ENCODE data around the gene ADRA1B.
A peak's percentile ranks its signal among the peaks of the same experiment; 100 is the strongest.

ADRA1B gene

GRCh38 chr5:159897786-159898393 lies 18.4 kb upstream of the ADRA1B start:
- no peak for TF ChIP-seq POLR2AphosphoS5 (IDR thresholded peaks at IDR 0.05; ENCODE audit: low read depth, low read length)
- TF ChIP-seq REST (IDR thresholded peaks at IDR 0.05; ENCODE audit: insufficient read depth in 1 of 2, low read depth in 2 of 2, low read length in 2 of 2): no peak
- TF ChIP-seq SIN3A (IDR thresholded peaks at IDR 0.05; ENCODE audit: borderline replicate concordance, insufficient read depth, low read length): no peak
- no peak for TF ChIP-seq FOXP2 (optimal IDR thresholded peaks at IDR 0.05; ENCODE audit: borderline replicate concordance, extremely low read depth, extremely low read length, insufficient read depth)
- TF ChIP-seq TAF1 (IDR thresholded peaks at IDR 0.05; ENCODE audit: borderline replicate concordance, insufficient read depth, low read length): no peak

- no peak for TF ChIP-seq POLR2AphosphoS5 (IDR thresholded peaks at IDR 0.05; ENCODE audit: low read depth, low read length)
- TF ChIP-seq SIN3A (IDR thresholded peaks at IDR 0.05; ENCODE audit: borderline replicate concordance, insufficient read depth, low read length): no peak
- TF ChIP-seq FOXP2 (optimal IDR thresholded peaks at IDR 0.05; ENCODE audit: borderline replicate concordance, extremely low read depth, extremely low read length, insufficient read depth): no peak
These were observed 16.9 kb upstream of the ADRA1B start for GRCh38 chr5:159899067-159900049.

- TF ChIP-seq SIN3A (IDR thresholded peaks at IDR 0.05; ENCODE audit: borderline replicate concordance, insufficient read depth, low read length): no peak
- no peak for TF ChIP-seq POLR2AphosphoS5 (IDR thresholded peaks at IDR 0.05; ENCODE audit: low read depth, low read length)
- no peak for TF ChIP-seq FOXP2 (optimal IDR thresholded peaks at IDR 0.05; ENCODE audit: borderline replicate concordance, extremely low read depth, extremely low read length, insufficient read depth)
- TF ChIP-seq REST (IDR thresholded peaks at IDR 0.05; ENCODE audit: insufficient read depth in 1 of 2, low read depth in 2 of 2, low read length in 2 of 2): no peak
- no peak for TF ChIP-seq TAF1 (IDR thresholded peaks at IDR 0.05; ENCODE audit: borderline replicate concordance, insufficient read depth, low read length)
These were observed 15.0 kb upstream of the ADRA1B start for GRCh38 chr5:159901308-159901707.

- TF ChIP-seq FOXP2 (optimal IDR thresholded peaks at IDR 0.05; ENCODE audit: borderline replicate concordance, extremely low read depth, extremely low read length, insufficient read depth) (no peak), POLR2AphosphoS5 (IDR thresholded peaks at IDR 0.05; ENCODE audit: low read depth, low read length) (no peak), REST (IDR thresholded peaks at IDR 0.05; ENCODE audit: insufficient read depth in 1 of 2, low read depth in 2 of 2, low read length in 2 of 2) (no peak)
These were observed 14.5 kb upstream of the ADRA1B start for GRCh38 chr5:159901772-159902171.

GRCh38 chr5:159902444-159903121 lies 13.7 kb upstream of the ADRA1B start:
- TF ChIP-seq SIN3A (IDR thresholded peaks at IDR 0.05; ENCODE audit: borderline replicate concordance, insufficient read depth, low read length): no peak
- TF ChIP-seq REST (IDR thresholded peaks at IDR 0.05; ENCODE audit: insufficient read depth in 1 of 2, low read depth in 2 of 2, low read length in 2 of 2): peak in 1 of 2 experiments; percentile 33; a peak in 1 of 4 replicates
- peak; percentile 18 for TF ChIP-seq FOXP2 (optimal IDR thresholded peaks at IDR 0.05; ENCODE audit: borderline replicate concordance, extremely low read depth, extremely low read length, insufficient read depth)
